HG02884 (cell line): ENCODE data around the gene CENPB.

Experiments
- ATAC-seq: cut with Tn5 transposase; IDR thresholded peaks from one replicate; pipeline ENCODE4 v1.9.1; 2021; ENCODE audit warnings: mild to moderate bottlenecking, moderate library complexity; ENCODE audit not compliant: unreplicated experiment

Gene CENPB

GRCh38 chr20:3751305-3751674, 35.2 kb downstream of the CENPB start:
- ATAC-seq, result no peak

- ATAC-seq, result no peak
These were observed 36.6 kb downstream of the CENPB start for GRCh38 chr20:3749689-3750531.

GRCh38 chr20:3749087-3749688, 37.4 kb downstream of the CENPB start:
- no peak for ATAC-seq

- ATAC-seq, result no peak
These were observed 38.5 kb downstream of the CENPB start for GRCh38 chr20:3748073-3748472.

- no peak for ATAC-seq
These were observed 39.1 kb downstream of the CENPB start for GRCh38 chr20:3747471-3747870.

GRCh38 chr20:3745686-3746173, 40.8 kb downstream of the CENPB start:
- ATAC-seq, result no peak

- no peak for ATAC-seq
These were observed 41.5 kb downstream of the CENPB start for GRCh38 chr20:3744806-3745685.

GRCh38 chr20:3744037-3744436, 42.5 kb downstream of the CENPB start:
- ATAC-seq, result no peak

GRCh38 chr20:3743251-3743650, 43.3 kb downstream of the CENPB start:
- no peak for ATAC-seq

GRCh38 chr20:3741836-3742458, 44.6 kb downstream of the CENPB start:
- no peak for ATAC-seq

- ATAC-seq, result no peak
These were observed 45.8 kb downstream of the CENPB start for GRCh38 chr20:3740615-3741301.

GRCh38 chr20:3739926-3740451, 46.6 kb downstream of the CENPB start:
- no peak for ATAC-seq

GRCh38 chr20:3739054-3739925, 47.2 kb downstream of the CENPB start:
- ATAC-seq, result no peak

GRCh38 chr20:3738111-3739053, 48.2 kb downstream of the CENPB start:
- ATAC-seq, result no peak

GRCh38 chr20:3735768-3736167, 50.8 kb downstream of the CENPB start:
- no peak for ATAC-seq

- no peak for ATAC-seq
These were observed 52.3 kb downstream of the CENPB start for GRCh38 chr20:3734111-3734843.
